Mesendoderm (in vitro differentiated cells): ENCODE results near the gene GIT1.

Experiments
- DNase-seq: peaks from one replicate; pipeline ENCODE4 v3.0.0; 2013
- H2AK5ac ChIP-seq: 2 replicates; pipeline ENCODE4 v1.6.1; 2013; ENCODE audit warnings: low read length, inconsistent platforms
- H2BK120ac ChIP-seq: 2 replicates; pipeline ENCODE4 v1.6.1; 2013; ENCODE audit warnings: low read depth, mild to moderate bottlenecking, low read length, moderate library complexity, mixed read lengths
- H2BK15ac ChIP-seq: replicated peaks from 2 replicates; pipeline ENCODE4 v1.6.1; 2013; ENCODE audit warnings: low read depth, mild to moderate bottlenecking, moderate library complexity
- H2BK5ac ChIP-seq: 2 replicates; pipeline ENCODE4 v1.6.1; 2013; ENCODE audit warnings: low read length, inconsistent platforms
- H3K18ac ChIP-seq: 2 replicates; pipeline ENCODE4 v1.6.1; 2013; ENCODE audit warnings: mild to moderate bottlenecking, low read length, mixed read lengths
- H3K23ac ChIP-seq: one replicate; pipeline ENCODE4 v1.6.1; 2013; ENCODE audit warnings: low read length
- H3K27ac ChIP-seq: 2 replicates; pipeline ENCODE4 v1.5.1; 2013; ENCODE audit warnings: low read depth, mild to moderate bottlenecking, inconsistent platforms, low read length, moderate library complexity
- H3K27me3 ChIP-seq: 2 replicates; pipeline ENCODE4 v1.6.1; 2013; ENCODE audit warnings: low read length, control low read depth, mild to moderate bottlenecking, inconsistent platforms; ENCODE audit not compliant: insufficient read depth, poor library complexity
- H3K36me3 ChIP-seq: 2 replicates; pipeline ENCODE4 v1.6.1; 2013; ENCODE audit warnings: low read length, inconsistent platforms; ENCODE audit not compliant: control insufficient read depth, insufficient read depth
- H3K4ac ChIP-seq: one replicate; pipeline ENCODE4 v1.6.1; 2013; ENCODE audit warnings: low read depth, mild to moderate bottlenecking, low read length, moderate library complexity
- H3K4me1 ChIP-seq: 2 replicates; pipeline ENCODE4 v1.6.1; 2013; ENCODE audit warnings: low read depth, low read length, inconsistent platforms; ENCODE audit not compliant: control insufficient read depth
- H3K4me2 ChIP-seq: 2 replicates; pipeline ENCODE4 v1.6.1; 2013; ENCODE audit warnings: low read length
- H3K4me3 ChIP-seq: 2 replicates; pipeline ENCODE4 v1.5.1; 2013; ENCODE audit warnings: mild to moderate bottlenecking, low read length
- H3K56ac ChIP-seq: one replicate; pipeline ENCODE4 v1.6.1; 2013; ENCODE audit warnings: low read length
- H3K79me1 ChIP-seq: 2 replicates; pipeline ENCODE4 v1.6.1; 2013; ENCODE audit warnings: low read length, inconsistent platforms
- H3K79me2 ChIP-seq: 2 replicates; pipeline ENCODE4 v1.6.1; 2013; ENCODE audit warnings: mild to moderate bottlenecking, low read length; ENCODE audit not compliant: control insufficient read depth, insufficient read depth
- H3K9ac ChIP-seq: 2 replicates; pipeline ENCODE4 v1.6.1; 2013; ENCODE audit warnings: low read length, inconsistent platforms
- H4K5ac ChIP-seq: one replicate; pipeline ENCODE4 v1.6.1; 2013; ENCODE audit warnings: low read length
- H4K8ac ChIP-seq: one replicate; pipeline ENCODE4 v1.6.1; 2013; ENCODE audit warnings: low read depth, mild to moderate bottlenecking, control low read depth, low read length, moderate library complexity
- WGBS: extraction: QIAGEN DNeasy Blood & Tissue Kit; methylation state at CpG from one replicate; pipeline ENCODE4 v1.1.7; 2013; ENCODE audit warnings: low lambda C conversion rate, missing lambda C conversion rate; ENCODE audit not compliant: insufficient coverage; ENCODE audit errors: extremely low coverage; 5-methylcytosine and 5-hydroxymethylcytosine counted together

The GIT1 gene

GRCh38 chr17:29627951-29628350, 38.5 kb upstream of the GIT1 start:
- no peak for DNase-seq
- no peaks in the 10 kb centered on the region for H3K79me1 ChIP-seq
- H2BK5ac ChIP-seq: no peak overlapping the region
- no peak overlapping the region for H2BK15ac ChIP-seq
- no peaks in the 10 kb centered on the region for H3K36me3 ChIP-seq
- no peak overlapping the region for H3K18ac ChIP-seq
- H3K4me3 ChIP-seq: no peak overlapping the region
- no CpG with 5 or more reads among the region's 1 CpG for WGBS
- no peak overlapping the region for H3K9ac ChIP-seq
- H3K56ac ChIP-seq: no peak overlapping the region
- no peaks in the 10 kb centered on the region for H3K27me3 ChIP-seq
- H3K79me2 ChIP-seq: no peaks in the 10 kb centered on the region
- H2AK5ac ChIP-seq: no peak overlapping the region
- no peak overlapping the region for H2BK120ac ChIP-seq
- H4K8ac ChIP-seq: no peak overlapping the region
- peaks cover 8% of the 10 kb centered on the region for H3K4me1 ChIP-seq
- H4K5ac ChIP-seq: no peak overlapping the region
- no peak overlapping the region for H3K4ac ChIP-seq
- no peak overlapping the region for H3K27ac ChIP-seq
- no peak overlapping the region for H3K23ac ChIP-seq
- no peak overlapping the region for H3K4me2 ChIP-seq

- Histone ChIP-seq H3K56ac (no peak overlapping the region), H3K4me3 (no peak overlapping the region), H3K23ac (no peak overlapping the region), H3K27ac (no peak overlapping the region), H3K18ac (no peak overlapping the region), H2BK5ac (no peak overlapping the region), H3K4ac (no peak overlapping the region), H3K4me2 (no peak overlapping the region), H3K27me3 (no peaks in the 10 kb centered on the region), H2BK120ac (no peak overlapping the region), H4K8ac (no peak overlapping the region), H2BK15ac (no peak overlapping the region), H2AK5ac (no peak overlapping the region), H3K79me1 (no peaks in the 10 kb centered on the region), H3K4me1 (peaks cover 11% of the 10 kb centered on the region), H4K5ac (no peak overlapping the region), H3K79me2 (no peaks in the 10 kb centered on the region), H3K9ac (no peak overlapping the region), H3K36me3 (no peaks in the 10 kb centered on the region)
- no CpG with 5 or more reads among the region's 8 CpGs for WGBS
- DNase-seq: peak; percentile 78
Measured at GRCh38 chr17:29625037-29625750, 35.7 kb upstream of the GIT1 start.

- Histone ChIP-seq H2BK120ac (no peak overlapping the region), H3K36me3 (no peaks in the 10 kb centered on the region), H3K27me3 (no peaks in the 10 kb centered on the region), H3K18ac (no peak overlapping the region), H3K23ac (no peak overlapping the region), H3K4me2 (no peak overlapping the region), H4K8ac (no peak overlapping the region), H3K79me2 (no peaks in the 10 kb centered on the region), H2BK5ac (no peak overlapping the region), H2BK15ac (no peak overlapping the region), H3K27ac (no peak overlapping the region), H3K4me1 (peaks cover 11% of the 10 kb centered on the region), H3K4ac (no peak overlapping the region), H3K4me3 (no peak overlapping the region), H3K9ac (no peak overlapping the region), H3K79me1 (no peaks in the 10 kb centered on the region), H3K56ac (no peak overlapping the region), H2AK5ac (no peak overlapping the region), H4K5ac (no peak overlapping the region)
- no peak for DNase-seq
- WGBS: no CpG with 5 or more reads among the region's 4 CpGs
Measured at GRCh38 chr17:29624586-29624985, 35.1 kb upstream of the GIT1 start.

- Histone ChIP-seq H3K23ac (peak overlapping the region; percentile 74), H3K4me1 (peaks cover 11% of the 10 kb centered on the region), H4K5ac (peak overlapping the region; percentile 21), H3K18ac (no peak overlapping the region), H2BK120ac (no peak overlapping the region), H3K56ac (peak overlapping the region; percentile 94), H3K4me3 (peak overlapping the region; percentile 78), H2AK5ac (no peak overlapping the region), H4K8ac (no peak overlapping the region), H3K27ac (no peak overlapping the region), H2BK15ac (no peak overlapping the region), H3K4ac (no peak overlapping the region), H3K79me1 (no peaks in the 10 kb centered on the region), H3K27me3 (no peaks in the 10 kb centered on the region), H2BK5ac (no peak overlapping the region), H3K4me2 (peak overlapping the region; percentile 96), H3K79me2 (no peaks in the 10 kb centered on the region), H3K36me3 (no peaks in the 10 kb centered on the region), H3K9ac (peak overlapping the region; percentile 96)
- no peak for DNase-seq
- no CpG with 5 or more reads among the region's 4 CpGs for WGBS
Measured at GRCh38 chr17:29623283-29623647, 33.8 kb upstream of the GIT1 start.

GRCh38 chr17:29622337-29623282, 33.2 kb upstream of the GIT1 start, which contains the start of gene CORO6:
CORO6 (minus strand) TSS chr17:29622912; CDS start chr17:29621421, 1,491 bp downstream.
- H3K79me2 ChIP-seq: no peaks in the 10 kb centered on the region
- H4K5ac ChIP-seq: peak within 1 kb of the TSS; percentile 21
- no peaks in the 10 kb centered on the region for H3K27me3 ChIP-seq
- H2BK5ac ChIP-seq: no peak within 1 kb of the TSS
- H3K4me3 ChIP-seq: peak within 1 kb of the TSS; percentile 78
- H3K4me1 ChIP-seq: peaks cover 11% of the 10 kb centered on the region
- H3K9ac ChIP-seq: peak within 1 kb of the TSS; percentile 96
- peak within 1 kb of the TSS; percentile 12 for H3K18ac ChIP-seq
- H4K8ac ChIP-seq: no peak within 1 kb of the TSS
- peak; percentile 79 for DNase-seq
- no CpG with 5 or more reads among the region's 77 CpGs for WGBS
- no peak within 1 kb of the TSS for H3K4ac ChIP-seq
- H2BK120ac ChIP-seq: no peak within 1 kb of the TSS
- no peak within 1 kb of the TSS for H2BK15ac ChIP-seq
- H3K56ac ChIP-seq: peak within 1 kb of the TSS; percentile 94
- peak within 1 kb of the TSS; percentile 74 for H3K23ac ChIP-seq
- no peaks in the 10 kb centered on the region for H3K79me1 ChIP-seq
- peak within 1 kb of the TSS; percentile 61 for H2AK5ac ChIP-seq
- H3K36me3 ChIP-seq: no peaks in the 10 kb centered on the region
- no peak within 1 kb of the TSS for H3K27ac ChIP-seq
- peak within 1 kb of the TSS; percentile 96 for H3K4me2 ChIP-seq
